ENCODE data around the gene KIF6. TPM values are rescaled to one million over a fixed set of nuclear protein-coding genes. Genes with fewer than 3 reads are reported as not detected.

The KIF6 gene
- polyA plus RNA-seq, 3 donors = not detected

DNA sequence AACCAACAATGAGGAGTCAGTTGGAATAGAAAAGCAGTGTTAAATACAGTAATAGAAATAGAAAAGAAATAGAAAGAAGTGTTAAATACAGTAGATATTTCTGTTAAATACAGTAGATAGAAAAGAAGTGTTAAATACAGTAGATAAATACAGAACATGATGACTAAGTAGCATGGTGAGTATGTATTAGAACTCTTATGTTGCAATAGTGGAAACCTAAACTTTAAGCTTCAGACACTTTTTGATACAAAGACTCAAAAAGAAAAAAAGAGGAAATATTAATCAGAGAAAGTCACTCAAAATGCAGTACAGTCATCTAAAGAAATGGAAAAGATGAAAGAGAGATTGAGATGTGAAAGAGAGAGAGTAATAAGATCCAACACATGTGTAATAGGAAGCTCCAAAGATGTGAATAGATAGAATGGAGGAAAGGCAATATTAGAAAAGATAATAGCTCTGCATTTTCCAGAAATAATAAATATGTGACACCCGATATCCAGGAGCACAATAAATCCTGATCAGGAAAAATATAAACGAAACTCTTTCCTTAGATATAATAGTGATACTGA lies 271.2 kb downstream of the KIF6 start:
- no peak overlapping the region for H3K9ac ChIP-seq (ENCODE audit: insufficient read depth, low read length, poor library complexity, severe bottlenecking)
- H3K4me2 ChIP-seq (replicated peaks; ENCODE audit: extremely low read depth, low read length, poor library complexity, severe bottlenecking) = no peak overlapping the region
- no peak overlapping the region for H3K4me3 Mint-ChIP-seq
- DNase-seq = no peak
- H3K27me3 ChIP-seq (ENCODE audit: control insufficient read depth in 2 of 2, insufficient read depth in 2 of 2, low read length in 2 of 2) = peaks cover 0 to 2% of the 10 kb centered on the region in 2 donors
- H3K27ac ChIP-seq (ENCODE audit: low read depth in 1 of 2, low read length in 2 of 2) = no peak overlapping the region
- H3K36me3 Mint-ChIP-seq = no peaks in the 10 kb centered on the region
- no peaks in the 10 kb centered on the region for H3K36me3 ChIP-seq (replicated peaks in 1 of 2; ENCODE audit: control insufficient read depth in 1 of 2, insufficient read depth in 2 of 2, low read length in 2 of 2)
- intact Hi-C loops (cut with micrococcal nuclease) = no loop called here
- WGBS (ENCODE audit: insufficient coverage) = no CpG with 5 or more reads among the region's 2 CpGs
- H3K27me3 Mint-ChIP-seq (ENCODE audit: low read depth in 3 of 3) = peaks cover 0 to 5% (median 2%) of the 10 kb centered on the region in 3 donors
- no peaks in the 10 kb centered on the region for H3K4me1 Mint-ChIP-seq
- no peak overlapping the region for H3K27ac Mint-ChIP-seq
- H2AFZ ChIP-seq (ENCODE audit: insufficient read depth, low read depth, low read length, poor library complexity, severe bottlenecking) = no peak overlapping the region
- no peaks in the 10 kb centered on the region for H3K9me3 ChIP-seq (replicated peaks in 1 of 2; ENCODE audit: control insufficient read depth in 1 of 2, insufficient read depth in 1 of 2, low read length in 2 of 2)
- no peak overlapping the region for H3K4me3 ChIP-seq (replicated peaks in 1 of 3; ENCODE audit: low read depth in 2 of 3, low read length in 3 of 3)
- H4K20me1 ChIP-seq (ENCODE audit: insufficient read depth, low read length) = no peaks in the 10 kb centered on the region
- H3K9me3 Mint-ChIP-seq = peaks cover 0 to 12% (median 8%) of the 10 kb centered on the region in 7 donors
- TF ChIP-seq, protein P1, sequence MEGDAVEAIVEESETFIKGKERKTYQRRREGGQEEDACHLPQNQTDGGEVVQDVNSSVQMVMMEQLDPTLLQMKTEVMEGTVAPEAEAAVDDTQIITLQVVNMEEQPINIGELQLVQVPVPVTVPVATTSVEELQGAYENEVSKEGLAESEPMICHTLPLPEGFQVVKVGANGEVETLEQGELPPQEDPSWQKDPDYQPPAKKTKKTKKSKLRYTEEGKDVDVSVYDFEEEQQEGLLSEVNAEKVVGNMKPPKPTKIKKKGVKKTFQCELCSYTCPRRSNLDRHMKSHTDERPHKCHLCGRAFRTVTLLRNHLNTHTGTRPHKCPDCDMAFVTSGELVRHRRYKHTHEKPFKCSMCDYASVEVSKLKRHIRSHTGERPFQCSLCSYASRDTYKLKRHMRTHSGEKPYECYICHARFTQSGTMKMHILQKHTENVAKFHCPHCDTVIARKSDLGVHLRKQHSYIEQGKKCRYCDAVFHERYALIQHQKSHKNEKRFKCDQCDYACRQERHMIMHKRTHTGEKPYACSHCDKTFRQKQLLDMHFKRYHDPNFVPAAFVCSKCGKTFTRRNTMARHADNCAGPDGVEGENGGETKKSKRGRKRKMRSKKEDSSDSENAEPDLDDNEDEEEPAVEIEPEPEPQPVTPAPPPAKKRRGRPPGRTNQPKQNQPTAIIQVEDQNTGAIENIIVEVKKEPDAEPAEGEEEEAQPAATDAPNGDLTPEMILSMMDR (IDR thresholded peaks at IDR 0.05) = no peak
- no peaks in the 10 kb centered on the region for H3K4me1 ChIP-seq (ENCODE audit: control insufficient read depth in 1 of 2, insufficient read depth in 2 of 2, low read length in 2 of 2)
- no peaks in the 10 kb centered on the region for H3K79me2 ChIP-seq (ENCODE audit: insufficient read depth, low read length)

DNA sequence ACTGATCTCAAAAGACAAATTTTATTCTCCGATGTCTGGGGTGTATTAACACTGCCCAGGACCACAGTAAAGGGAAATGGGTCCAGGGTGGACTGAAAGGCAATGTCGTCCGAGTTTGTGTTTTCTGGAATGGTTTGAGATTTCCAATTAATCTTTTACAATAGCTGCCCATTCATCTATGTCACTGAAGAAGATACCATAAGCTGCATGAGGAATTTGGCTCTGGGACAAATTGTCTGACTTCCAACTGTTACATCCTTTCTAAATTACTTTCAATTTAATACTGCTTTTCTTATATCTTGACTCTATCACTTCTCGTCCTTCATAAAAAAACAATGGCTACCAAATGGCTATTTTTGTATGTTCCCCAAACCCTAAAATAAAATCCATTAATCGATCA lies 272.0 kb downstream of the KIF6 start:
- peaks cover 0 to 12% (median 8%) of the 10 kb centered on the region in 7 donors for H3K9me3 Mint-ChIP-seq
- peaks cover 0 to 5% (median 4%) of the 10 kb centered on the region in 3 donors for H3K27me3 Mint-ChIP-seq (ENCODE audit: low read depth in 3 of 3)
- Histone ChIP-seq H2AFZ (ENCODE audit: insufficient read depth, low read depth, low read length, poor library complexity, severe bottlenecking) (no peak overlapping the region), H3K79me2 (ENCODE audit: insufficient read depth, low read length) (no peaks in the 10 kb centered on the region), H3K36me3 (replicated peaks in 1 of 2; ENCODE audit: control insufficient read depth in 1 of 2, insufficient read depth in 2 of 2, low read length in 2 of 2) (no peaks in the 10 kb centered on the region), H3K4me1 (ENCODE audit: control insufficient read depth in 1 of 2, insufficient read depth in 2 of 2, low read length in 2 of 2) (no peaks in the 10 kb centered on the region), H3K4me2 (replicated peaks; ENCODE audit: extremely low read depth, low read length, poor library complexity, severe bottlenecking) (no peak overlapping the region), H4K20me1 (ENCODE audit: insufficient read depth, low read length) (no peaks in the 10 kb centered on the region), H3K27me3 (ENCODE audit: control insufficient read depth in 2 of 2, insufficient read depth in 2 of 2, low read length in 2 of 2) (peaks cover 0 to 2% of the 10 kb centered on the region in 2 donors), H3K9me3 (replicated peaks in 1 of 2; ENCODE audit: control insufficient read depth in 1 of 2, insufficient read depth in 1 of 2, low read length in 2 of 2) (no peaks in the 10 kb centered on the region), H3K4me3 (replicated peaks in 1 of 3; ENCODE audit: low read depth in 2 of 3, low read length in 3 of 3) (no peak overlapping the region), H3K9ac (ENCODE audit: insufficient read depth, low read length, poor library complexity, severe bottlenecking) (no peak overlapping the region), H3K27ac (ENCODE audit: low read depth in 1 of 2, low read length in 2 of 2) (no peak overlapping the region)
- no CpG with 5 or more reads among the region's 5 CpGs for WGBS (ENCODE audit: insufficient coverage)
- no peaks in the 10 kb centered on the region for H3K4me1 Mint-ChIP-seq
- intact Hi-C loops (cut with micrococcal nuclease) = no loop called here
- H3K36me3 Mint-ChIP-seq = no peaks in the 10 kb centered on the region
- DNase-seq = no peak
- H3K27ac Mint-ChIP-seq = no peak overlapping the region
- no peak overlapping the region for H3K4me3 Mint-ChIP-seq
- TF ChIP-seq, protein P1 (IDR thresholded peaks at IDR 0.05) = no peak

All from CD14-positive monocyte (primary cell).